Measurements from ENCODE around the gene MYG1.

- TF ChIP-seq MYC (IDR thresholded peaks at IDR 0.05; ENCODE audit: low read depth, low read length) (no peak), EZH2 (IDR thresholded peaks at IDR 0.05; ENCODE audit: borderline replicate concordance, low read depth, low read length, severe bottlenecking) (no peak), CTCF (IDR thresholded peaks at IDR 0.05; ENCODE audit: extremely low read depth in 1 of 2, insufficient read depth in 1 of 2, low read depth in 1 of 2, low read length in 2 of 2) (no peak), GATA2 (IDR thresholded peaks at IDR 0.05; ENCODE audit: insufficient read depth, insufficient read length, low read depth, low read length) (no peak)
Measured at GRCh38 chr12:53338916-53339315, 39.4 kb downstream of the MYG1 start.

Measured in endothelial cell of umbilical vein (primary cell).